Stimulated activated CD8-positive, alpha-beta memory T cell treated with anti-CD3 and anti-CD28 coated beads, Interleukin-4, amount 100 ng/mL, for 24 hours (primary cell): Measurements from ENCODE around the gene RREB1.
"Not testable (repeated sequence)": the region's sequence is repeated elsewhere in the genome, so short reads cannot be mapped to it uniquely, and the experiment has no call there.

ENCODE experiments used
- DNase-seq: peaks from one replicate; pipeline ENCODE4 v3.0.0-alpha.2; 2020; ENCODE audit warnings: low read depth

The RREB1 gene

DNA sequence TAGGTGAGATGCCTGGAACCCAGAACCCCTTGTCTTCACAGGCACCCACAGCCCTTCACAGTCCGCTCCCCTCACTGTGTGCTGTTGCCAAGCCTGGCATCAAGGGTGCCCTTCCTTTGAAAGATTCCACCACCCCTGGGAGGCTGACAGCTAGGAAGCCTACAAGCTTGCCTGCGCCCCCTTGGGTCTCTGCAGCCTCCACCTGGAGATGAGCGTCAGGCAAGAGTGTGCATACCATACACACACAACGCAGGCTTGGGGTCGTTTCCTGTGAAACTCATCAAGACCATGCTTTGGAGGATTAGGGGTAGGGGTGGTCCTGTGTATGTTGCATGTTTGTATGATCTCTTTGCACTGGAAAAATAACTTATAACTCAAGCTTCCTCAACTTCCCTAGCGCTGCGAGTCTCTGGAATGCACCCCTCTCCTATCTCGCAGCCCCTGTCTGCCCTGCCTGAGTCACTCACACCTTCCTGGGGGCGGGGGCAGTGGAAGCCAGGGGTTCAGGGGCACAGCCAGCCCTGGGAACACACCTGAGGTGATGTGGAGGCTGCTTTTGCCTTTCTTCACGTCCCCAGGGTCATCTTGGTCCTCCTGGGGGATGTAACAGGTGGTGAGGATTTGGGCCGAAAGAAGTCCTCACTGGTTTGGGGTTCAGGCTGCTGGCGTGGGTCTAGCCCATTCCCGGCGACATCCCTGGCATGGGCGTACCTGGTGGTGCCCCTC is 138.1 kb downstream of the RREB1 start:
- DNase-seq: no peak

DNA sequence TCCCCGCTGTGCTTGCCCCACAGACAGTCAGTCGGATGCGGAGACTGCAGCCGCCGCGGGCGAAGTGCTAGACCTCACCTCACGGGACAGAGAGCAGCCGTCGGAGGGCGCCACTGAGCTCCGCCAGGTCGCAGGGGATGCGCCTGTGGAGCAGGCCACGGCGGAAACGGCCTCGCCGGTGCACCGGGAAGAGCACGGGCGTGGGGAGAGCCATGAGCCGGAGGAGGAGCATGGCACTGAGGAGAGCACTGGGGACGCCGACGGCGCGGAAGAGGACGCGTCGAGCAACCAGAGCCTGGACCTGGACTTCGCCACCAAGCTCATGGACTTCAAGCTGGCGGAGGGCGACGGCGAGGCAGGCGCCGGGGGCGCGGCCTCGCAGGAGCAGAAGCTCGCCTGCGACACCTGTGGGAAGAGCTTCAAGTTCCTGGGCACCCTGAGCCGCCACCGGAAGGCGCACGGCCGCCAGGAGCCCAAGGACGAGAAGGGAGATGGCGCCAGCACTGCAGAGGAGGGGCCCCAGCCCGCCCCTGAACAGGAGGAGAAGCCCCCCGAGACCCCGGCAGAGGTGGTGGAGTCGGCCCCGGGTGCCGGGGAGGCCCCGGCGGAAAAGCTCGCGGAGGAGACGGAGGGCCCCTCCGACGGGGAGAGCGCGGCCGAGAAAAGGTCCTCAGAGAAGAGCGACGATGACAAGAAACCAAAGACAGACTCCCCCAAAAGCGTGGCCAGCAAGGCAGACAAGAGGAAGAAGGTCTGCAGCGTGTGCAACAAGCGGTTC is 138.8 kb downstream of the RREB1 start:
- no peak for DNase-seq

DNA sequence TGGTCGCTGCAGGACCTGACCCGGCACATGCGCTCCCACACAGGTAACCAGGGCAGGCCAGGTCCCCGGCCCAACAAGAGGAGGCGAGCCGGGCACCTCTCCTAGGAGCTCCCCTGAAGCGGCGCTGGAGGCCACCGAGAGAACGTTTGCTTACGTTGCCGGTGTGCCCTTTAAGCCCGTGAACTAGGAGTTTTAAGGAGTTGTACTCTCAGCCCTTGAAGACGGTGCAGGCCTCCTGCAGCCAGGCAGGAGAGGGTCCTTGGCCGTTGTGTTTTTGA is 139.4 kb downstream of the RREB1 start:
- no peak for DNase-seq

DNA sequence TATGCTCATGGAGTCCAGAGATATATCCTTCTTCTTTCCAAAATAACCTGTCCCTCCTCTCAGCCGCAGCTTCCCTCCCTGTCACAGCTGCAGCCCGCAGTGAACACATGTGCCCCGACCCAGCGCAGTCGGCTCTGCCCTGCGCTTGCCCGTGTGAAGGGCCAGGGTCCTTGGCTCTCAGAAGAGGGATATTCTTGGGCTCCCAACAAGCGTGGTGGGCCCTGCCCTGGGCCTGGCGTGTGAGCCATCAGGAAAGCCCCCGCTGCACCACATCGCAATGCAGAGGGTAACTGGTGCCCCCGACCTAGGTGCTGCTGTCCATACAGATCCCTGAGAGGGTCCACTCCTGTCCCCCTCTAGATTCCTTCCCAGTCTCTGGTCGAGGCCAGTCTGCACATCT is 140.1 kb downstream of the RREB1 start:
- no peak for DNase-seq

DNA sequence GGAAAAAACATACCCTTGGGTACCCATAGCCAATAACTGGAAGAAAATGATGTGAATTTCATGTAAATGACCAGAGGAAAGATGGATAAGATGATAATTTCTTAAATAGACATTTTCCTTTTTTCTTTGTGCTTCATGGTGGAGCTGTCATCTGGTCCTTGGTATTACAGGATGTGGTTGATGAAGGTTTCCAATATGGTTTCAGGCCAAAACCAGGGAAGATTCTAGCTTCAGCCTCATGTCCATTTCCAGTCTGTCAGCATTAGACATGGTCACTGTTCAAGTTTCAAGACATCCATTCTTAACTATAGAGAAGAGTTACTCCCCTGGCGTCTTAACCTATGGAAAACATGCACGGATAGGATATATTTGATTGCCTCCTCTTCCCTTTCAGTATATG is 141.6 kb downstream of the RREB1 start:
- no peak for DNase-seq

DNA sequence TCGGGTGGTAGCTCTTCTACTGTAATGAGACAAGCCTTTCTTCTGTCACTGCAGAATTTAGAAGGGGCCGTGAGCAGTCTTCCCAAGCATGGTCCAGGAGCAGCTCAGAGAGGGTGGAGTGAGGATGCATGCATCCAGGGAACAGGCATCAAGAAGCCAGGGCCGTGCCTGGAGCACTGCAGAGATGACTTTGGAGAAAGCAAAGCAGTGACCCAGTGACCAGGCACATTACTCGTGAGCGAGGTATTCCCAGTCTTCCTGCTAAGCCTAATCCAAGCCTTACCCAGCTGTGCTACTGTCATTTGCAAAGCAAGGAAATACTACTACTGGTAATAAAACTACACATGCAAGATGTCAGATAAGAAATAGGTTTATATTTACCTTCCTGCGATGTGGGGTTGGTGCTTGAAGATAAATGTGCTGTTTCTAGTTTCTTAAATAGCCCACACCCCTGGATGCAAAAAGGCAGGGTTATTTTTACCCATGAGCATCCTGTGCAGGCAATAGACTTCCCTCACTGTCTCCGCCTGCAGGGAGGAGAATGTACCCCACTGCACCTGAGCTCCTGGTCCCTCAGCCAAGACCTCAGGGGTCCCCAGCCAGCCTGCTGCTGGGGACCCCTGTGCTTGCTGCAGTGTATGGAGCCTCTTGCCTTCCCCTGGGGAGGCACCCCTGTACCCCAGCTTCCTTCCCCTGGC is 142.3 kb downstream of the RREB1 start:
- DNase-seq: no peak

DNA sequence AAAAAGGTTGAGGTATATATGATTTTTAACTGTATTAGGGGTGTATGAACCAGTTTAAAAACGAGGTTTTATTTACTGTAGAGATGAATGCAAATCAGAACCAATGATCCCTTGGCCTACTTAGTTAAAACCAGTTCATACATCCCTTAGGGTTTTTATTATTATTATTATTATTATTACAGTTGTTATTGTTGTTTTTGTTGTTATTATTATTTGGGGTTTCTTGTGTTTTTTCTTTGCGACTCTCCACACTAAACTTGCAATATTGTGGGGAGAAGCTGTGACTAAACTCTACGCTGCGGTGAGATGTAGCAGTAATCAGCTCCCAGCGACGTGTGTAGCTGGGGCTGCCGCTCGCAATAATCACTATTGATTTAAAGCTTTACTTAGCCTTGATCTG is 143.1 kb downstream of the RREB1 start:
- no peak for DNase-seq

DNA sequence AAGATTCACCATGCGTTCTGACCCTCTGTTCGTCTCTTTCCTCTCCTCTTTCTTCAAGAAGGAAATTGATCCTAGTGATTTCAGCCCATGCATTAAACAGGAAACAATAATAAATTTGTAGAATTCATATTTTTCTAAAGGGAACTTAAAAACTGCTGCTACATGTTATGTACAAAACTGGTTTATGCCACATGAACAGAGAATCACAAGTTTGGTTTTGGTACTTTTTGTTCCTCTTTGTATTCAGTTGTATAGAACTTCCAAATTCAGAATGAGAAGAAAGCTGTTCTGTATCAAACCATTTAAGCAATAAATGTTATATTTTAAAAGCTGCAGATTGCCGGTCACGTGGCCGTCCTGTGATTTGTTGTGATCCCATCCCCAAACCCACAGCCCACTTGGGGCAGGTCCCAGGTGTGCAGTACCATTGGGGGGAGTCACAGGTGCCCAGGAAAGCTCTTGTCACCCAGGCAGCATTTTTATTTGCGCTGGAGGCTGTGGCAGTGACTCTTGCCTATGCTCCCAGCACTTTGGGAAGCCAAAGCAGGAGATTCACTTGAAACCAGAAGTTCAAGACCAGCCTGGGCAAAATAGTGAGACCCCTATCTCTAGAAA is 144.0 kb downstream of the RREB1 start:
- DNase-seq: no peak

DNA sequence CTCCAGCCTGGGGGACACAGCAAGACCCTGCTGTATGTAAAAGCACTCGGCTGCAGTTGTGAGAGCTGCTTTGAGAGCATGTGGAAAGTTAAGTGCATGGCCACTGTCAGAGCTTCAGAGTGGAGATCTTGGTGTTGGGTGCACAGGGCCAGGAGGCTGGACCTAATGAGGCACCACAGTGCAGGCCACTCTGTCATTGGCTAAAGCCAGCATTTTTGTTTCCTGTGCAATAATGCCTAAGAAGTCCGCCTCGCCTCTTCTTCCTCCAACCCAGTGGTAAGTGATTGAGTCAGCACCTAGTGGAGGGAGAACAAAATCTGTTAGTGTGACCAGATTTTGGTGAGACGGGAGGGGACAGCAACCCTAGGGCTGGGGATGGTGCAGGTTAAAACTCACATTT is 144.6 kb downstream of the RREB1 start:
- no peak for DNase-seq

DNA sequence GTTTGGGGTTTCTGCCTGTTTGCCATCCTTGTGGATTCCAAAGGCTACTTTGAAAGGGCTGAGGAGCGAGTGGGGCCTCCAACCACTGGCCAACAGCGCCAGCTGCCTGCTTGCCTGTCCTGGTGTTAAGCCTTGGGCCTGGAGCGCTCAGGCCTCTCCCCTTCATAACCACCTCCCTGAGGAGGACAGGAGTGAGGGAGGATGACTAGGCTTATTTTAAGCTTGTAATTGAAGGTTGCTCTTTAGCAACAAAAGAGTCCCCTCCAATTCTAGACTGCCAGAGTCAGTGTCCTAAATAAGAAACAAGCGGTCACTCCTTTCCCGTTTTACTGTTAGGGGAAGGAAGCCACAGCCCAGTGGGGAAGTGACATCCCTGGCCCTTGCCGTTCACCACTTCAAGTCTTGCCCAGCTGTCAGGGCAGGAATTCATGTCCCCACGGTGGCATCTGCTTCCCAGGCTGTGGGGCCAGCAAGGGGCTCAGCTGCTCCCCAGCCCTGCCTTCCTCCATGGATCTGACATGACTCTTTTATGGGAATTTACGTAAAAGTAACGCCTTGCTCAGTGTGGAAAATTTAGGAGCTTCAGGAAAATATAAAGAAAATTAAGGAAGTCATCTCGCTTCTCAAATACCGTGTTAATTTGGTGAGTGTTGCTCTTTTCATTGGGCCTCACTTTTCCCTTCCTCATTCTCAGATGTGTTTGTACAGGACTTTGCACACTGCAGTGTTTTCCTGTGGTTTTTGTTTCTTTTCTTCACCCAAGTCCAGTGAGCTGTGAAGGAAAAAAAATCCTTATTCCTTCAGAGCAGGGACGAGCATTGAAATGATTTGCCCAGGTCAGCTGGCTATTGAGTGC is 147.4 kb downstream of the RREB1 start:
- DNase-seq: no peak

DNA sequence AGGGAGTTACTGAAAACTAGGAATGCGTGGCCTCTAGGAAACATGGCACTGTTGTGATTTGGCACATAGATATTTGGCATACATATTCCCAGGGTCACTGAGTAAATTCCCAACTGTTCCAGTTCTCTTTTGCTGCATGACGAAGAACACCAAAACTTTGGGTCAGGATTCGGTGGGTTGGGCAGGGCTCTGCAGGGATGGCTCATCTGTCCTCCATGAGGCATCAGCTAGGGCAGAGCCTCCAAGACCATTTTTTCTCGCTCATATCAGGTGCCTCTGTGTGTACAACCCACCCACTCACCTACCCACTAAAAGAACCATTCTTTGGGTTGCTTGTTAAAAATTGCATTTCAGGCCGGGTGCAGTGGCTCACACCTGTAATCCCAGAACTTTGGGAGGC is 148.2 kb downstream of the RREB1 start:
- DNase-seq: no peak

DNA sequence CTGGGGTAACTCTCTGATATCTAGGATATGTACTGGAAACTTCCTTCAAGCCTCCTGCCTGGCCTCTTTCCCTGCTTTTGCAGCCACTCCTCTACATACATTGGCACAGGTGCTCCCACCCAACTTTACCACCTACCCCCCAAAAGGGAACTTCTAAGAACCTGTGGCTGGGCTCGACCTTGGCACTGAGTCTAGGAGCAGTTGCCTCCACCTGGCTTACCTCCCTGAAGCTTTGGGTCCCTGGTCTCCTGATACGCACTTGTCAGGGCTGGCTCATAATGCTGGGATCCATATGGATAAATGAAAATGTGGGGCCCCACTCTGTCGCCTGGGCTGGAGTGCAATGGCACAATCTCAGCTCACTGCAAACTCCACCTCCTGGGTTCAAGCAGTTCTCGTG is 149.0 kb downstream of the RREB1 start:
- no peak for DNase-seq

DNA sequence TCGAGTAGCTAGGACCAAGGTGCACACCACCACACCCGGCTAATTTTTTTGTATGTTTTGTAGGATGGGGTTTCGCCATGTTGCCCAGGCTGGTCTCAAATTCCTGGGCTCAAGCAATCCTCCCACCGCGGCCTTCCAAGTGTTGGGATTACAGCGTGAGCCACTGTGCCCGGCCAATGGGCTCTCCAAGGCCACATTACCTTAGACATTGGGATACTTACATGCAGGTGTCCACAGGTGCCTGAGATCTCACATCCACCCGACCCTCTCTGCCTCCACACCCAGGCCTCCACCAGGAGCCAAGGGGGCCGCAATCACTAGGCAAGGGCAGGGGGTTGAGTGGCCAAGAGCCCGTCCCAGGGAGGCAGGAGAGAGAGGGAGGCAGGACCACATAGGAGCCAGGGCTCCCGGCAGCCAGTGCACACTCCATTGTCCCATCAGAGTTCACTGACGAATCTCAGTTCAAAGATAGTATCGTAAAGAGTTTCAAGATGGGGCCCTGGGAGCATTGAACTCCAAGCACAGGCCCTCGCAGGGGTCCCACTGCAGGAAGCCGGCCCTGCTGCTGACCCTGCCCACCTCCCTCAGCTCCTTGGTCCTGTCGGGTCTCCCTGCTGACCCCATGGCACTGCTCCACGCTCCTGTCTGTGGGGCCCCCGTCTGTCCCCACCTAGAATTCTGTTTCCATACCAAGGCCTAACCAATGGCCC is 149.9 kb downstream of the RREB1 start:
- DNase-seq: no peak

DNA sequence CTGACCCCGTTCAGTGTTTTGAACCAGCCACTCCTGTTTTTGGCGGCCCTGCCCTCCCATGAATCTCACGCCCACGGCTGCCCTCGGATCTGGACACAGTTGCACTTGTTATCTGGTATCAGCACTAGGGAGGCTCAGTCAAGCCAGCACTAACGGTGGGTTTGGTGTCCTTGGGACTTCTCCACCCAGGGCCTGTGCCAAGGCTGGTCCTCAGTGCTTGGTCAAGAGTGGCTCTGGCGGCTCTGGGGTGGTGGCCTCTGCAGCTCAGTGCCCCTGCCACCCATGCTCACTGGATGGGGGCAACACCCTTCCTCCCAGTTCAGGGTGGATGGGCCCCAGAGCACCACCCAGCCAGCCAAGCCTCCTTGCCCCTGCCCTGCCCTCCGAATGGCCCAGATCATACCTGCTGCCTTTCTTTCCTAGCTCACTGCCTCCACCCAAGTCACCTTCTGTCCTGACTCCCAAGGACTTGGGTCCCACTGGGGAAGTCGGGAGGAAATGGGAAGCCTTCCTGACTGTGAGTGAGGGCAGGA is 150.5 kb downstream of the RREB1 start:
- no peak for DNase-seq

DNA sequence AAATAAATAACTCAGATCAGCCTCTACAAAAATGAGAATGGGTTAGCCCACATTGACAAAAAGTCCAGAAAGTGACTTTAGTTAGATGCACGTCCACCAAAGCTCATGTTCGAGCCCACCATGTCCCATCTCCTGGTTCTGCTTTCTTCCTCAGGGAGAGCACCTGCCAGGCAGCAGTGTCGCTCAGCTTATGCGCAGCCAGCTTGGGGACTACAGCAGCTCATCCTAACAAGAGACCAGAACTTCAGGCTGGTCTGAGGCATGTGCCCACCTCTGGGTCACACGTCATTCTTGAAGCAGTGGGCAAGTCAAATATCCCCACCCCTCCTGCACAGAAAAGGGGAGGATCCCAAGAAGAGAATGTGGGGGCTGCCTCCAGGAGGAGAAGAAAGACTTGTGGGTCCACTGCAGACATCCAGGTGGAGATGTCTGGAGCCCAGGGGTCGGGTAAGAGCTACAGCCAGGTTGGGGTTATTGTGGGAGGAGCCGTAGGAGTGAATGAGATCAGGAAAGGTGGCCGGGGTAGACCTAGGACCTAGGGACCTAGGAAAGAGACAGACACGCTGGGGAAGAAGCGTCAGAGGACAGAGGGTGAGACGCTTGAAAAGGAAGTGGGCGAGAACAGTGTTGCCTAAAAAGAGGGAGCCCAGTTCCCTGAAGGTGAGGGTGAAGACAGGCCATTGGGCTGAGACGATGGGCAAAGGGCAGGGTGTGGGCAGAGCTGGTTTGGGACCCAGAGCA is 152.7 kb downstream of the RREB1 start:
- DNase-seq: no peak

DNA sequence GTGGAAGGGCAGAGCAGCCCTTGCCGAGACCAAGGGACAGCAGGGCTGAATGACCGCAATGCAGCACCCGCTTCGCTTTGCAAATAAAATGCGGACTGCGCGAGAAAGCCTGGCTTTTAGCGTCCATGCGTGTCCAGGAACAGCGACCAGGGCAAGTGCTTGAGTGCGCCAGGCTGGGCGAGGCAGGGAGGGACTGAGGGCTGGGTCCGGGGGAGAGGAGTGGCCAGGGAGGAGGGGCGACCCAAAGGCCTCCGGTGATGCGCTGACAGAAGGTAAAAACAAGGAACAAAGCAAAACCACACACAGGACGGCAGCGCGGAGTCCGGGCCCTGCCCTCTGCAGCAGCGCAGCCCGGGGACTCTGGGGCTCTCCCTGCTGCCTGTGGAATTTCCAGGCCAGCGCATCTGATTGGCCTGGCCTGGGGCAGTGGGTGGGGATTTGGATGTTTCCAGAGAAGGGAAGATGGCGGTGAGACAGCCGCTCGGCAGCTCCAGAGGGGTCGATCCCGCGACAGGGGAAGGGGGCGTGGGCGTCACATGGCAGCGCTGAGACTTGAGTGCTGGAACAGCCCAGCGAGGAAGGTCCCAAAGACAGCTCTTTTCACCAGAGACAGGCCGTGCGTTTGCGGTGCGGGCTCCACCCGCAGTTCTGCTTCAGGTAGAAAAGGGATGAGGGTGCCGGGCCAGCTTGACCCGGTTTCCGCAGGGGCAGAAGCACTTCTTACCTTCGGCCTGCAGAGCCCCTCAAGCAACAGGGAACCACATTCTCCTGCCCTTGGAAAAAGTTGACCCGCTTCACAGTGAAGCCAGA is 153.5 kb downstream of the RREB1 start:
- peak; percentile 15 for DNase-seq

DNA sequence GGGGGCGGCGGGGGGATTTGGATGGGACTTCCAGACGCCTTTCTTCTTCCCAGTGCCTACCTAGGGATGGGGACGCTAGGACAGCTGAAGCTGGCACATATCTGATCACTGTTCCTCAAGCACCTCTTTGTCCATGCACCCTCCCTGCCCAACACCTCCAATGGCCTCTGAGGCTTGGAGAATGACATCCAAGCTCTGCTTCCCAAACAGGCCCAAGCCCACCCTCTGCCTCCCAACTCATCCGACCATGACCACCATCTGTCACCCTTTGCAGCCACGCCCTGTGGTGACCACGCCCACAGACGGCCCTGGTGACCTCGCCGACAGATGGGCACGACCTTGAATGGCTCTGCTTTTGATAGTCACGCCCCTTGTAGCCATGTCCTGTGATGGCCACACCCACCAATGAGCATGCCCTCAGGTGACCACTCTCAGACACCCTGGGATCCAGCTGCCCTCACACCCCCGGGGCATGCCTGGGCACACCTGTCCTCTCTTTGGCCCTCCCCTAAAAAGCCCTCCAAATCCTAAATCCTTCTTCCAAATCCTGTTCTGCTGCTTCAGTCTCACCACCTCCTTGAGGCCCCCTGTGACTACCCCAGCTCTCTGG is 154.2 kb downstream of the RREB1 start:
- no peak for DNase-seq

DNA sequence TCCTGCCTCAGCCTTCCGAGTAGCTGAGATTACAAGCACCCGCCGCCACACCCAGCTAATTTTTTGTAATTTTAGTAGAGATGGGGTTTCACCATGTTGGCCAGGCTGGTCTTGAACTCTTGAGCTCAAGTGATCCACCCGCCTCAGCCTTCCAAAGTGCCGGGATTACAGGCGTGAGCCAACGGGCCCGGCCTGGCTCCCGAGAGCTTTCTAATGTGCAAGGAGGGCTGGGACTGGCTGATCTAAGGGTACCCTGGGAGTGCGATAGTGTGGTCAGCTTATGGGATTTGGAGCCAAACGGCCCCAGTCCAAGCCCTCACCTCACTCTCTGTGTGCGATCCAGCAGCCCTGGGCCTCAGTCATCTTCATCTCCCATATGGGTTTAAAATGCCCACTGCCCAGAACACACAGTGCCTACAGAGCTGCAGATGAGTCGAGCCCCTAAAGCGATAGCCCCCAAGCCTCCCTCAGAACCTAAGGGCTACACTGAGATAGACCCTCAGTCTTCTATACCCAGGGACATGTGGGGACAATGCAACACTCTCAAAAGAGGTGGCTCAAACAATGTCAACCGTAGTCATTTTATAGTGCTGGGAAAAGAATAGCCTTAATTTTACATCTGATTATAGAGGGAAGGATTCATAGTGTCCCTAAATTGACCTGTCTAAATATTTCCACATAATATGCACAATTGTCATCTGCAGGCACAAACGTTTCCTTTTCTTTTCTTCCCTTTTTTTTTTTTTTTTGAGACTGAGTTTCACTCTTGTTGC is 155.2 kb downstream of the RREB1 start:
- no peak for DNase-seq

DNA sequence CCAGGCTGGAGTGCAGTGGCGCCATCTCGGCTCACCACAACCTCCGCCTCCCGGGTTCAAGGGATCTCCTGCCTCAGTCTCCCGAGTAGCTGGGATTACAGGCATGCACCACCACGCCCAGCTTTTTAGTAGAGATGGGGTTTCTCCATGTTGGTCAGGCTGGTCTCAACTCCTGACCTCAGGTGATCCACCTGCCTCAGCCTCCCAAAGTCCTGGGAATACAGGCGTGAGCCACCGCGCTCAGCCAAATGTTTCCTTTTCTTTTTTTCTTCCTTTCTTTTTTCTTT is 155.7 kb downstream of the RREB1 start:
- DNase-seq: not testable (repeated sequence)
